NCI-H2196 treated with DMSO at 0.1 percent for 48 hours (cell line): ENCODE data around the gene EIF3L.

Experiments
- DNase-seq: peaks from one replicate; lab custom pipeline; 2025; ENCODE audit not compliant: unreplicated experiment; lab: John Stamatoyannopoulos, UW

The EIF3L gene

DNA sequence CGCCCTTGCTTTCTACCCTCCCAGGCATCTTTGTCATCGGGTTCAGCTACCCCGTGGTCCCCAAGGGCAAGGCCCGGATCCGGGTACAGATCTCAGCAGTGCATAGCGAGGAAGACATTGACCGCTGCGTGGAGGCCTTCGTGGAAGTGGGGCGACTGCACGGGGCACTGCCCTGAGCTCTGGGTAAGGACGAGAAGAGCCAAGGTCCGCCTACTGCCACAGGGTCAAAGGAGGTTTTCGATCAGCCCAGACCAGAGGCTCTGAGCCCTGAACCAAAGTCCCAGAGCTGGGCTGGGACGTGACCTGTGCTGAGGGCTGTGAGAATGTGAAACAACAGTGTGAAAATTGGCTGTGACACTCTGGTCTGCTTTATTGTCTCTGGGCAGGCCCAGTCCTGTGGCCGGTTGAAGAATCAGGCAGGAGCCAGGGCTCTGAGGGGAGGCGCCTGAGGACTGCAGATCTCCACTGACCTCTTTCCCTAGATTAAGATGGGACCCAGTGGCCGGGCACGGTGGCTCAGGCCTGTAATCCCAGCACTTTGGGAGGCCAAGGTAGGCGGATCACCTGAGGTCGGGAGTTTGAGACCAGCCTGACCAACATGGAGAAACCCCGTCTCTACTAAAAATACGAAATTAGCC, 32.6 kb upstream of the EIF3L start:
- DNase-seq: no peak

GRCh38 chr22:37817705-37818408, 31.4 kb upstream of the EIF3L start:
- peak; percentile 32 for DNase-seq

GRCh38 chr22:37818409-37819104, 30.7 kb upstream of the EIF3L start:
- no peak for DNase-seq

DNA sequence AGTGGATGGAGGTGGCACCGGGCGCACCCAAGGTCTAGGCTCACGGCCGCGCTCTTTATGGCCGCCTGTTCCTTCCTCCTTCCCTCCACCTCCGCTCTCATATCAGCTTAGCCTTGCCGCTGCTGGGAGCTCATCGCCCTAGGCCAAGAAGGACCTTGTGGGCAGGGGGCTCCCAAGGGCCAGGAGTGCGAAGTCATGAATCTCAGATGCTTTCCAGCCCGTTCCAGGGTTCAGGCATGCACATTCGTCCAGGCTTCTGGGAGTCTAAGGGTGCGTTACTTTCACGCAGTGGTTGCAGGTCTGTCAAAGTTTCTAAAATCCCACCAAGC, 30.1 kb upstream of the EIF3L start:
- DNase-seq: no peak

- DNase-seq: no peak
Observed at GRCh38 chr22:37820350-37820749, 28.9 kb upstream of the EIF3L start.

DNA sequence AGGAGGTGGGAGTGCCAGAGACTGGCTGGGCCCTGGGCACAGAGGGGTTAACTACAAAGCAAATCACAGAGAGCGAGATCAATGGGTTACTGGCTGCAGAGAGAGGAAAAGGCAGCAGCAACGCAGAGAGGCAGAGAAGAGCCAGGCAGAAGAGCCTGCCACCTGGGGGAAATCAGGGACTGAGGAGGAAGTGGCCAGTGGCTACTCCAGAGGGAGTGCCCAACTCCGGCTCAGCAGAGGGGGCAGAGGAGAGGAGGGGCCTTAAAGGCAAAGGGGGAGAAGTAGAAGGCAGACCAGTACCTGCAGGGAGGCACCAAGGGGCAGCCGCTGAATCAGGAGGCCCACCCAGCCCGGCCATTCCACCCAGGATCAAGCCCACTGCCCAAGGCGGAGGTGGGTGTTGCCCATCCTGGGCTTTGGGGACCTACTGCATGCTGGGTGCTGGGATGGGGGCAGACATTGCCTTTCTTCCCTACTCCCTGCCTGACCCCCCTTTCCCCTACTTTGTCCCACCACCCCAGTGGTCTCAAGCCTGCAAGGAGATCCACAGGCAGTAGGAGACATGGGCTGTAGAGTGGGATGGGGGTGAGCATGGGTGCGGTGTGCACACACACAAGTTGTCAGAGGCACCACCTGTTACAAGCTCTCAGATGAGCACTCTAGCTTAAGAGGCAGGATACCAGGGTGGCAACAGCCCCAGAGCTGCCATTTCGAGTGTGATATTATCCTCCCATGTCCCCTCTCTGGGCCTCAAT, 27.0 kb upstream of the EIF3L start:
- no peak for DNase-seq

- peak; percentile 41 for DNase-seq
Observed at GRCh38 chr22:37823134-37823985, 25.9 kb upstream of the EIF3L start, which contains the start of gene GALR3. TSS of gene GALR3 (plus strand) at chr22:37823382. CDS start at chr22:37823407, 25 bp downstream.

- DNase-seq: no peak
Observed at GRCh38 chr22:37824674-37825641, 24.3 kb upstream of the EIF3L start.

- DNase-seq: no peak
Observed at GRCh38 chr22:37827056-37827455, 22.2 kb upstream of the EIF3L start.

GRCh38 chr22:37830093-37830842, 19.0 kb upstream of the EIF3L start:
- no peak for DNase-seq

- no peak for DNase-seq
Observed at GRCh38 chr22:37831472-37831871, 17.7 kb upstream of the EIF3L start.

- no peak for DNase-seq
Observed at GRCh38 chr22:37832022-37832857, 17.0 kb upstream of the EIF3L start.

- DNase-seq: no peak
Observed at GRCh38 chr22:37842015-37842793, 7.0 kb upstream of the EIF3L start.

- DNase-seq: no peak
Observed at GRCh38 chr22:37843741-37844089, 5.5 kb upstream of the EIF3L start.

GRCh38 chr22:37844904-37845329, 4.3 kb upstream of the EIF3L start:
- DNase-seq: no peak

GRCh38 chr22:37846433-37846832, 2.8 kb upstream of the EIF3L start:
- DNase-seq: no peak

GRCh38 chr22:37848587-37849088, 581 bp upstream of the EIF3L start:
- DNase-seq: no peak
